CD14-positive monocyte (primary cell): ENCODE data around the gene HELB. TPM values are rescaled to one million over a fixed set of nuclear protein-coding genes. Genes with fewer than 3 reads are reported as not detected.

Experiments used
- DNase-seq, 3 donors: peaks; one replicate each; pipeline ENCODE4 v3.0.0-alpha.2; 2011 to 2022
- H2AFZ ChIP-seq: 2 replicates; pipeline ENCODE4 v1.6.0; 2012; ENCODE audit warnings: mild to moderate bottlenecking, low read depth, low read length, inconsistent platforms; ENCODE audit not compliant: insufficient read depth, poor library complexity, severe bottlenecking
- H3K27ac ChIP-seq, 2 donors: 1 replicate in 1 of 2; 2 replicates in 1 of 2; pipeline ENCODE4 v1.5.1; 2012 to 2013; ENCODE audit warnings: low read length in 2 of 2, control low read depth in 1 of 2, inconsistent platforms in 1 of 2, low read depth in 1 of 2, mild to moderate bottlenecking in 1 of 2
- H3K27me3 ChIP-seq, 2 donors: one replicate each; pipeline versions ENCODE4 v1.6.0 to v1.6.1; 2011 to 2013; ENCODE audit warnings: low read length in 2 of 2; ENCODE audit not compliant: control insufficient read depth in 2 of 2, insufficient read depth in 2 of 2
- H3K36me3 ChIP-seq, 2 donors: replicated peaks in 1 of 2; 1 replicate in 1 of 2; 2 replicates in 1 of 2; pipeline versions ENCODE4 v1.5.1 to v1.6.1; 2012 to 2013; ENCODE audit warnings: low read length in 2 of 2, control low read depth in 1 of 2, inconsistent platforms in 1 of 2, mild to moderate bottlenecking in 1 of 2; ENCODE audit not compliant: insufficient read depth in 2 of 2, control insufficient read depth in 1 of 2
- H3K4me1 ChIP-seq, 2 donors: 1 replicate in 1 of 2; 2 replicates in 1 of 2; pipeline versions ENCODE4 v1.5.1 to v1.6.1; 2012 to 2013; ENCODE audit warnings: low read length in 2 of 2, control low read depth in 1 of 2, inconsistent platforms in 1 of 2, mild to moderate bottlenecking in 1 of 2, moderate library complexity in 1 of 2; ENCODE audit not compliant: insufficient read depth in 2 of 2, control insufficient read depth in 1 of 2
- H3K4me2 ChIP-seq: replicated peaks from 2 replicates; pipeline ENCODE3; 2012; ENCODE audit warnings: low read length, moderate library complexity, mild to moderate bottlenecking; ENCODE audit not compliant: poor library complexity, severe bottlenecking; ENCODE audit errors: extremely low read depth
- H3K4me3 ChIP-seq, 3 experiments: fragments of 200-600 bp in 1 of 3; sonication (generic) in 1 of 3; replicated peaks in 1 of 3; 1 replicate in 2 of 3; 2 replicates in 1 of 3; pipeline ENCODE4 v1.5.1; 2011 to 2013; ENCODE audit warnings: low read length in 3 of 3, mild to moderate bottlenecking in 3 of 3, control low read depth in 2 of 3, low read depth in 2 of 3, inconsistent platforms in 1 of 3, moderate library complexity in 1 of 3
- H3K79me2 ChIP-seq: 2 replicates; pipeline ENCODE4 v1.6.0; 2012; ENCODE audit warnings: mild to moderate bottlenecking, control low read depth, inconsistent platforms, low read length, moderate library complexity; ENCODE audit not compliant: insufficient read depth
- H3K9ac ChIP-seq: 2 replicates; pipeline ENCODE4 v1.6.0; 2017; ENCODE audit warnings: low read length, mild to moderate bottlenecking; ENCODE audit not compliant: insufficient read depth, poor library complexity, severe bottlenecking
- H3K9me3 ChIP-seq, 2 donors: replicated peaks in 1 of 2; 1 replicate in 1 of 2; 2 replicates in 1 of 2; pipeline versions ENCODE4 v1.5.1 to v1.6.1; 2012 to 2013; ENCODE audit warnings: low read length in 2 of 2, control low read depth in 1 of 2; ENCODE audit not compliant: control insufficient read depth in 1 of 2, insufficient read depth in 1 of 2
- H4K20me1 ChIP-seq: 2 replicates; pipeline ENCODE4 v1.6.0; 2012; ENCODE audit warnings: mild to moderate bottlenecking, low read length, control low read depth, moderate library complexity; ENCODE audit not compliant: insufficient read depth
- H3K27ac Mint-ChIP-seq, 7 donors: one replicate each; pipeline ENCODE4 v1.8.0; 2020; ENCODE audit warnings: mild to moderate bottlenecking in 7 of 7, mixed read lengths in 7 of 7, moderate library complexity in 6 of 7, inconsistent platforms in 2 of 7
- H3K27me3 Mint-ChIP-seq, 3 donors: one replicate each; pipeline ENCODE4 v1.8.0; 2021 to 2022; ENCODE audit warnings: low read depth in 3 of 3, mild to moderate bottlenecking in 3 of 3, mixed read lengths in 3 of 3, moderate library complexity in 3 of 3, inconsistent platforms in 1 of 3
- H3K36me3 Mint-ChIP-seq, 2 donors: one replicate each; pipeline ENCODE4 v1.8.0; 2020; ENCODE audit warnings: mixed read lengths in 2 of 2, inconsistent platforms in 1 of 2, mild to moderate bottlenecking in 1 of 2
- H3K4me1 Mint-ChIP-seq: one replicate; pipeline ENCODE4 v1.8.0; 2020; ENCODE audit warnings: mild to moderate bottlenecking, mixed read lengths
- H3K4me3 Mint-ChIP-seq, 2 donors: one replicate each; pipeline ENCODE4 v1.8.0; 2020; ENCODE audit warnings: mild to moderate bottlenecking in 2 of 2, mixed read lengths in 2 of 2, moderate library complexity in 1 of 2
- H3K9me3 Mint-ChIP-seq, 7 donors: one replicate each; pipeline ENCODE4 v1.8.0; 2020 to 2022; ENCODE audit warnings: mixed read lengths in 7 of 7, mild to moderate bottlenecking in 6 of 7, moderate library complexity in 6 of 7, inconsistent platforms in 2 of 7
- WGBS: methylation state at CpG from one replicate; pipeline ENCODE4 v1.1.5; 2013; ENCODE audit warnings: missing lambda C conversion rate; ENCODE audit not compliant: insufficient coverage; 5-methylcytosine and 5-hydroxymethylcytosine counted together
- intact Hi-C, 2 donors: fragments of 100-400 bp; cut with micrococcal nuclease; formaldehyde crosslinking; loops; one replicate each; pipeline versions ENCODE4 v1.15.0 to v1.15.1; 2023
- polyA plus RNA-seq, 3 donors: library from polyadenylated mRNA; depleted of rRNA in 1 of 3; unstranded in 2 of 3; stranded (reverse) in 1 of 3; fragments of 300-500 nt in 2 of 3; fragments of >200 nt in 1 of 3; fragmentation: Illumina TruSeq in 2 of 3; gene quantifications; 1 replicate in 2 of 3; 2 replicates in 1 of 3; pipeline ENCODE4 v1.2.3, GENCODE V29; 2012 to 2021
- TF ChIP-seq, protein P1 (sequence below): fragments of 200-600 bp; IDR thresholded peaks from one replicate; pipeline ENCODE4 v1.8.0; 2022; ENCODE audit warnings: antibody characterized with exemption, mild to moderate bottlenecking

The HELB gene
- polyA plus RNA-seq, 3 donors = 1.8 to 3.4 (median 3.0) TPM

DNA sequence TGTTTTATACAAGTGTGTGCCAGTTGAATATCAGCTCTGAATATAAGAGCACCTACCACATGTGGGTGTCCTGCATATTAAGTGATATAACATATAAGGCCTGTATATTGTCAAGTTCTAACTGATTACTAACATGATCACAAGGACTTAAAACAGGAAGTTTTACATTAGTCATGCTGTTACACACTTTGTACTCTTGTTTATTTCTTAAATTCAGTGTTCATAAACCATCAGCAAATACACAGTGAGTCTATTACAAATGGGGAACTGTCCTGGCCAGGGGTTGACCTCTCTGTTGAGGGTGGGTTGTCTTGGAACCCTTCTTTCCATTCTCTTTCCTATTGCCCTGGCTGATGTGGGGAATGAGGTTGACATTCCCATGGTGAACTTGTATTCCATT, 19.1 kb downstream of the HELB start:
- no peak overlapping the region for H2AFZ ChIP-seq
- TF ChIP-seq, protein P1, sequence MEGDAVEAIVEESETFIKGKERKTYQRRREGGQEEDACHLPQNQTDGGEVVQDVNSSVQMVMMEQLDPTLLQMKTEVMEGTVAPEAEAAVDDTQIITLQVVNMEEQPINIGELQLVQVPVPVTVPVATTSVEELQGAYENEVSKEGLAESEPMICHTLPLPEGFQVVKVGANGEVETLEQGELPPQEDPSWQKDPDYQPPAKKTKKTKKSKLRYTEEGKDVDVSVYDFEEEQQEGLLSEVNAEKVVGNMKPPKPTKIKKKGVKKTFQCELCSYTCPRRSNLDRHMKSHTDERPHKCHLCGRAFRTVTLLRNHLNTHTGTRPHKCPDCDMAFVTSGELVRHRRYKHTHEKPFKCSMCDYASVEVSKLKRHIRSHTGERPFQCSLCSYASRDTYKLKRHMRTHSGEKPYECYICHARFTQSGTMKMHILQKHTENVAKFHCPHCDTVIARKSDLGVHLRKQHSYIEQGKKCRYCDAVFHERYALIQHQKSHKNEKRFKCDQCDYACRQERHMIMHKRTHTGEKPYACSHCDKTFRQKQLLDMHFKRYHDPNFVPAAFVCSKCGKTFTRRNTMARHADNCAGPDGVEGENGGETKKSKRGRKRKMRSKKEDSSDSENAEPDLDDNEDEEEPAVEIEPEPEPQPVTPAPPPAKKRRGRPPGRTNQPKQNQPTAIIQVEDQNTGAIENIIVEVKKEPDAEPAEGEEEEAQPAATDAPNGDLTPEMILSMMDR = no peak
- peaks cover 10% of the 10 kb centered on the region for H3K79me2 ChIP-seq
- H3K27ac Mint-ChIP-seq = peak overlapping the region; percentile 79 to 91 (median 87)
- no peaks in the 10 kb centered on the region for H3K27me3 ChIP-seq
- no peaks in the 10 kb centered on the region for H3K27me3 Mint-ChIP-seq
- peaks cover 0 to 2% (median 0%) of the 10 kb centered on the region in 7 donors for H3K9me3 Mint-ChIP-seq
- H3K4me1 Mint-ChIP-seq = peaks cover 12% of the 10 kb centered on the region
- H3K4me3 Mint-ChIP-seq = no peak overlapping the region
- no peak overlapping the region for H3K4me3 ChIP-seq
- intact Hi-C loops = no loop called here
- no peaks in the 10 kb centered on the region for H3K9me3 ChIP-seq
- H3K9ac ChIP-seq = no peak overlapping the region
- H3K4me1 ChIP-seq = peaks cover 9 to 12% of the 10 kb centered on the region in 2 donors
- H3K36me3 ChIP-seq = peaks cover 18 to 58% of the 10 kb centered on the region in 2 donors
- H4K20me1 ChIP-seq = no peaks in the 10 kb centered on the region
- peak overlapping the region in 1 of 2 donors; percentile 74 for H3K27ac ChIP-seq
- peaks cover 49 to 63% of the 10 kb centered on the region in 2 donors for H3K36me3 Mint-ChIP-seq
- peak; percentile 60 to 88 (median 80) for DNase-seq
- no peak overlapping the region for H3K4me2 ChIP-seq

DNA sequence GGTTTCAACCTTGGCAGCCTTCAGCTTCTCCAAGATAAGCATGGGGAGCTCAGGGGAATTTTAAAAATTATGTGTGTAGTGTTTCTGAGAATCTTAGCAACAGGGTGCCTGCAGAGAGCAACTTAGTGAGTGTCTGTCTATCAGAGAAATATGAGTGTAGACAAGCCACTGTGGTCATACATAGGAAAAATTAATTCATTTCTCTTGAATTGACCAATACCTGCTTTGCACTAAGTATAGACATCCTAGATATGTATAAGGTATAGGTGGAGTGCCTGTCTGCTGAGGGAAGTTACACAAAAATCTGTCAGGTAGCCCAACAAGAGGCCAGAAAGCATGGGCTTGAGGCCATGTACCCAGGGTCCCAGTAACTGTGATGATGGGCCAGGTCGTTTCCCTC, 20.7 kb downstream of the HELB start:
- intact Hi-C loops = no loop called here
- H4K20me1 ChIP-seq = no peaks in the 10 kb centered on the region
- no peaks in the 10 kb centered on the region for H3K9me3 ChIP-seq
- H3K36me3 ChIP-seq = peaks cover 12 to 63% of the 10 kb centered on the region in 2 donors
- H3K27me3 Mint-ChIP-seq = peaks cover 0 to 2% (median 0%) of the 10 kb centered on the region in 3 donors
- peaks cover 9 to 12% of the 10 kb centered on the region in 2 donors for H3K4me1 ChIP-seq
- no peak overlapping the region for H2AFZ ChIP-seq
- WGBS = no CpG with 5 or more reads among the region's 1 CpG
- DNase-seq = no peak
- no peak overlapping the region for H3K4me2 ChIP-seq
- peak overlapping the region in 3 of 7 donors; percentile 30 to 43 (median 40) for H3K27ac Mint-ChIP-seq
- H3K27me3 ChIP-seq = no peaks in the 10 kb centered on the region
- H3K79me2 ChIP-seq = peaks cover 10% of the 10 kb centered on the region
- H3K4me3 Mint-ChIP-seq = no peak overlapping the region
- TF ChIP-seq, protein P1 = no peak
- peaks cover 57 to 70% of the 10 kb centered on the region in 2 donors for H3K36me3 Mint-ChIP-seq
- no peak overlapping the region for H3K4me3 ChIP-seq
- peaks cover 0 to 2% (median 0%) of the 10 kb centered on the region in 7 donors for H3K9me3 Mint-ChIP-seq
- H3K9ac ChIP-seq = no peak overlapping the region
- no peak overlapping the region for H3K27ac ChIP-seq
- H3K4me1 Mint-ChIP-seq = peaks cover 12% of the 10 kb centered on the region
